Hematopoietic multipotent progenitor cell (in vitro differentiated cells): ENCODE data around the gene GID8. TPM values are rescaled to one million over a fixed set of nuclear protein-coding genes. Genes with fewer than 3 reads are reported as not detected.
A peak's percentile ranks its signal among the peaks of the same experiment; 100 is the strongest.

Source experiments
- DNase-seq, 3 donors: peaks; one replicate each; pipeline ENCODE4 v3.0.0-alpha.2; 2011 to 2015; ENCODE audit warnings: low read depth in 2 of 3, low spot score in 2 of 3
- total RNA-seq: library from RNA; depleted of rRNA; stranded (reverse); fragments of >200 nt; gene quantifications from one replicate; pipeline ENCODE4 v1.2.3, GENCODE V29; 2012

Gene GID8
- 37.4 TPM for total RNA-seq

DNA sequence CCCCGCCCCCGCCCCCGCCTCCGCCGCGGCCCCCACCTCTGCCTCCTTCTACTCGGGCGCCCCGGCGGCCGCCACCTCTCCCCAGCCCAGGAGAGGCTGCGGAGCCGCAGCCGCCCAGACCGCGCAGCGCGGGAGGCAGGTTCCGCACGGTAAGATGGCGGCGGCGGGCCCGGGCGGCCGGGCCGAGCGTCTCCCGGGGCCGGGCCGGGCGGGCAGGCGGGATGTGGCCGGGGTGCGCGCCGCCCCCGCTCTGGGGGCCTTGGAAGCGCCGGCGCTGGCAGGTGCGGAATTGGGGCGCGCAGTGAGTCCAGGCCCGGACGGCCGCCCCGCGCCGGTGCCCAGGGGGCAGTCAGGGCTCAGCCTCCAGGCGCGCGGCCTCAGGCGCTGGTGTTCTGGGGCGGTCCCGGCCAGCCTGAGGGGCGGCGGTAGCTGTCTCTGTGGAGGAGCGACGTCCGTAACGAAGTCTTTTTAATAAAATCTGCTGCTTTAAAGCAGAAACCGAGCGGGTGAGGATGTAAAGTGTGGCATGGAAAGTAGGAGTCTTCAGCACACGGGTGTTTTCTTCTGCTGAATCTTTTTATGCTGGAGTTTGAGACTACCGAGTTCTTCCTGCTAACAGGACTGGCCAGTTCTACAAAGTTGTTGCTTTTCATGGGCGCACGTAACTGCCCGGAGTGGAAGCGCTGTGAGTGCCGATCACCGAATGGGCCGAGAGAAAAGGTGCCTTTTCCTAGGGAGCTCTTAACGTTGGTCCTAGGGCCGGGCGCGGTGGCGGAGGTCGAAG is at the start of gene GID8:
Gene GID8, plus strand, starts transcription at position 43 of the 784 bp plus-strand sequence. CDS start 3,356 bp downstream, outside the sequence.
- DNase-seq: peak in 2 of 3 donors; percentile 54 to 65

DNA sequence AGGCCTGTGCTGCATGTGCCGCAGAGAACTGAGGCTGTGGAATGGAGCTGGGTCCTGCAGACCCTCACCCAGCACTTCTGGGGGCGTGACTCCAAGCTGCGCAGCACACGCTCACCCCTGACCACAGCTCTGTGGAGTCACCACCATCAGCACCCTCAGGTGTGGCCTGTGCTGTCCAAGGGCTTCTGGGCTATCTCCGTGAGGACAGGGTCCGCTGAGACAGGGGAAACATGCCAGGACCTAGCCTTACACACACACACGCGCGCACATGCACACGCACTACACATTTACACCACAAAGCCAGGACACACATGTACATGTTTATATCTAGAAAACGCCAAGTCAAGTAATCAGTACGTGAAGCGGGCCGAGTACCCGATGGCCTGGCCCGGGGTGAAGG is 49.5 kb upstream of the GID8 start:
- no peak for DNase-seq

DNA sequence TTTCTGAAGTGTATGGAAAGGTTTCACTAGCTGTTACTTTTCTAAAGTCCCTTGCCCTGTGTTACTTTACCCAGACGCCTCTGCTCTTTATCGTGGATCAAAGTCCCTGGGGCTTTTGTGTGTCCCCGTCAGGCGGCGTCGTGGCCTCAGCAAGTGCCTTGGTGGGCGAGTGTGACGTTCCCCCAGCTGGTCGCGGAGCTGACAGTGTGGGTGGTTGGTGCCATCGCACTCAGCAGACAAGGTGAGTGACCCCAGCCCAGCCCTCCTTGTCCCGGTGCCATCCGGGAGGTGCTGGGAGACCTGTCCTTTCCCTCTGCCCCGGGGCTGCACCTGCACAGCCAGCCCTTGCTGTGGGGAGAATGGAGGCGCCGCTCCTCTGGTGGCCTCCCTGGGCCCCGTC is 49.0 kb upstream of the GID8 start:
- no peak for DNase-seq

DNA sequence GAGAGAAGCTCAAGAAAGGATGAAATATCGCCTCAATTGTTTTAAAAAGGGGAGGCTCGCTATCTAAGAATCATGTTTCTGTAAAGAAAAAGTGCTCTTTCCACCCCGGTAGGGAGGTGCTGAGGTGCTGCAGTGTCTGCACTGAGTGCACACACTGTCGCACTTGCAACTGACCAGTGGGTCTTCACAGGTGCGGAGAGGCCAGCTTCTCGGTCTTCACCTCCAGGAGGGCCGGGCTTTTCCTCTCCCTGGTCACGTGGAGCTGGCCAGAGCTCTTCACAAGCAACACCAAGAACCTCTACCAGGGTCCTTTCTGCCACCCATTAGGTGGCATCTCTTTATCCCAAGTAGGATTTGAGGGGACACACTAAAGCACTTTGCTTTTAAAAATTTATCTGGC is 48.5 kb upstream of the GID8 start:
- DNase-seq: no peak

DNA sequence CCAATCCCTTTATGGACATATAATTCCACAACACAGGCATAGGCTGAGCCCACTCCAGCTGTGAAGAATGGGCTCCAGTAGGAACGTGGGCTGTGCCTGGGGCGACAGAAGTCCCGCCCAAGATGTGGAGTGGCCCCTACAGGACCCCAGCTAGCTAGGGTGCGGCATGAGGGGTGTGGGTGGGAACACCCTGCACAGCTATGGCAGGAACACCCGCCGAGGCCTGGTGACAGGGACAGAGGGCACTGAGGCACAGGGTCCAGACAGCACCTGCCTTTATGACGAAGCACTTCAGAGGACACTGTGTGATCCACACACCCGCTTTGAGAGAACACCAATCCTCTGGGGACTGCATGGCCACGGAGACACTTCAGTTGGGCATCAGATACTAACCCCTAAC is 48.1 kb upstream of the GID8 start:
- no peak for DNase-seq

DNA sequence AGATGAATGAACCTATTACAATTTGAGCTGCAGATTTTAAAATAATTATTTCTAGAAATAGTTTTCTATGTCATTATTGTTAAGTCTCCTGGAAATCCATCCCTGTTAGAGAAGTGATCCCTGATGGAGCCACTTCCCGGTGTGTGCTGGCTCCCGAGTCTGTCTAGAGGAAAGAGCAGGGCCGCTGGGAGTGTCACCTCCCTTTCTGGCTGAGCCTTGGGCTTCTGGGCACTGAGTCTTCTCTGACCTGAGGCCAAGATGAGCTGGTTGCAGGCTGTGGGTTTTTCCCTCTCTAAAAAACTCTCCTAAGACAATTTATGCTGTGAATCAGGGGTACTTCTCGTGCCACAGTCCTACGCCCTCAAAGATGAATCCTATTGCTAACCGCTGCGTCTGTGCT is 47.5 kb upstream of the GID8 start:
- no peak for DNase-seq

DNA sequence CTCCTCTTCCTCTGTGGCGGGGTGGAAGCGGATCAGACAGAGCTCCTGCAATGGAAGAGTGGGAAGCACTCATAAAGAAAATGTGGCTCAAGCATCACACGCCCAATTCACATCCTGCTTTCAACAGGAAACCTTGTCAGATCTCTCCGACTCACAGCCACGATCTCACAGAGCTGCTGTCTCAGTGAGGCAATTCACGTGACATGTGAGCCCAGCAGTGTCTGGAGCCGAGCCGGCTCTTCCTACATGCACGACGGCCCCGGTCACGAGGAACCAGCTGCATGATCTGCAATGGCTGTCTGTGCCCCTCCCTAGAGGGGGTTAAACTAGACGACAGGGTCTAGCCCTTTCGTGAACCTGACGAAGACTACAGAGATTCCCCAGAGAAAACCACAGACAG is 46.8 kb upstream of the GID8 start:
- DNase-seq: no peak

DNA sequence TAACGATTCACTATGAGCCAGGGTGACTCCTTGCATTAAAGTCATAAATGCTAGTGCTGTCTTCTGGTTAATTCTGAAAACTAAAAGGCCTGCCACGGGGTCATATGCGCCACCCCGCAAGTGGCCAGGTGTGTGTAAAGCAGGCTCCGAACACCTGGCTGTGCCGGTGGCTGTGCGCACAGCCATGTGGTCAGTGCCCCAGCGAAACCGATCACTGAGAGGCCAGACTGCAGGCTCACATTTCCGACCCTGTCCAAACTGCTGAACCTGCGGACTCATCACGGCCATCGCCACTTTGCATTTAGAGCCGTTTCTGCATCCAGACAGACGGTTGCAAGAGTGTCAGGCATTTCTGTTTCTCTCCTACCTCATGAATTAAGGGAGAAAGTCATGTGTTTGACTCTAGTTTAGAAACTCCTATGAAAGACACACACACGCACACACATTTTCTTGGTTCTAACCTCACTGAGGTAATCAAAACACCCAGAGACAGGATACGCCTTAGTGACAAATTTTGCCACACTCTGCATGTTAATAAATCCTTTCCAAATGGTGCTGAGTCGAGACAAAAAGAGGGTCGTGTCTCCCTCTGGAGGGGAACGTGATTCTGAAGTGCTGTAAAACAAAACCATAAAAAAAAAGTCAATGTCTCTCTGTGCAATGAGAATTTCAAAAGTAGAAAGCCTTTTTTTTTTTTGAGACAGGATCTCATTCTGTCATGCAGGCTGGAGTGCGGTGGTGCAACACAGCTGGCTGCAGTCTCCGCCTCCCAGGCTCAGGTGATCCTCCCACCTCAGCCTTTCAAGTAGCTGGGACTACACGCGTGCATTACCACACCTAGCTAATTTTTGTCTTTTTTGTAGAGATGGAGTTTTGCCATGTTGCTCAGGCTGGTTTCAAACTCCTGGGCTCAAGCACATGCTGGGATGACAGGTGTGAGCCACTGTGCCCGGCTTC is 45.3 kb upstream of the GID8 start:
- DNase-seq: no peak

DNA sequence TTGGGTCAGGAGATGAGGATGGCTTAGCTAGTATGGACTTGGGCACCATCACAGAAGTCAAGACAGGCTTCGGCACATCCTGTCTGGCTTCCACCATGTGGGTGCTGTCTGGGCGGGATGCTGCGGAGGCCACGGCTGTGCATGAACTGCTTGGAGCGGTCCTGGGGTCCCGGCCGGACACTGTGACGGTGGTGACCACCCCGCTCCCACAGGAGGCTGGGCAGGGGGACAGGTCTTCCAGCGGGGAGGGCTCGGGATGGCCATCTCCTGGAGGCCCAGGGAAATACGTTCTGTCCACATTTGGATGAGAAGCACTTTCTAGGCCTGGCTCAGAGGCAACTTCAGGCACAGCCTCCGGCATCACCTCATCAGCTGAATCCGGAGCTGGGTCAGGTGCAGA is 44.2 kb upstream of the GID8 start:
- no peak for DNase-seq

DNA sequence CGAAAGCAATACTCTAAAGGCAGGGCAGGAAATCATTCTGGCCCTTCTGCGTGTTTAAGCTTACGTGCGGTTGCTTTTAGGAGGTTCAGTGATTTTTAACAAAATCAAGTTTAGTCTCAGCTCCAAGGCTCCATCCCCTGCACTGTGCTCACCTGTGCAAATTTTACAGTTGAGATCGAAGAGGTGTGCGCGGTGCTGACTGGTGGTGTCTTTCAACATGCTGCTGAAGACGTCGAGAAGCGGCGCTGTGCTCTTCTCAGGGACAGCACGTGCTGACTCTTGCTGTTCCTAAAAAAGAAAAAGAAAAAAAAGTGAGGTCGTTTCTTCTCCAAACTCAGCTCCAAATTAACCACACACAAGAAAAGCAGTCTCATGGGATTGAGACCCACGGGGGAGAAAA is 43.7 kb upstream of the GID8 start:
- no peak for DNase-seq

DNA sequence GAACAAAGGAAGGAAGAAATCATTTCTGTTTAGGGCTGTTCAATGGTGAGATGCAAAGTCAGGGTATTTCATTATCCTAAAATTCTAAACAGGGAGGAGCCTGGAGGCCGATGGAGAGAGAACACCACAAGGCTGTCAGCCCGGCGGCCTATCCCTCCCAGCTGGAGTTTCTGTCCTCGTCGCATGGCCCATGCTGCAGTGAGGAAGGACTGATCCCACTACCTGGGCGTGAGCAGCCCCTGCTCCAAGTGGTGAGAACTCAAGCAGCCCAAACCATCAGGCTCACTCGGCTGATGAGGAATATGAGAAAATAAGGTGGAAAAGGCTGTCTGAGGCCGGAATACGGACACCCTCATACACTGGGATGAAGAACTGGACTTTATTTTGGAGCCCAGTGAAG is 42.4 kb upstream of the GID8 start:
- no peak for DNase-seq

DNA sequence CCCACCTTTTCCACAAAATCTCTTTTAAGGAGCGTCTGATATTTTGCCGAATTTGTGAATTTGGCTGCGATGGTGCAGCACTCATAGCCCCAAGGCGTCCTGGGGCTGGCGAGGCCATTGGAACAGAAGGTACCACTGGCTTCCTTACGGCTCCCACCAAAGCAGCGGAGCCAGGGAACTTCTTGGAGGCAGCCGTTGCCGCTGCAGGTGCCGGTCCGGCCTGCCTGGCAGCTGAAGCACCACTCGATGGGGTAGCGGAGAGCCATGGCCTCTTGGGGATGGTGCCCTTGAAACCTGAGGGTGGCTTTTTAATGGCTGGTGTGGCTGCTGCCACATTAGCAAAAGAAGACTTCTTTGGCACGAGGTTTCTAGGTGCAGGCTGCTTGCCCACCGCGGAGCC is 41.4 kb upstream of the GID8 start:
- DNase-seq: no peak

DNA sequence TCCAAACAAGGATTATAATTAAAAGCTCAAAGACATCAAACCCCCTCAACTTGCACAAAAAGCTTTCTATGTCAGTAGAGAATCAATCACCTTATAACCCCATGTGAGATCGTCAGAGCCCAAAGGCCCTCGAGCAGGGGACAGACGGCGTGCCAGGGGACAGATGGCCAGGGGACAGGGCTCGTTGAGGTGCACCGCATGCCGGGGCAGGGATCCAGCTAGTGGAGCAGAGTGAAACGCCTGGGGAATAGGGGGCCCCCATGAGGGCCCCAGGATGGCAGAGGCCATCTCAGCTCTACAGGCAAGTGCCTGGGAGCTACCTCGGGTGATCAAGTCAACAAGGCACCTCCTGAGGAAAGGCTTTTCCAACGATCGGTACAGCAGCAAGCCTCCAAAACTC is 40.3 kb upstream of the GID8 start:
- no peak for DNase-seq

DNA sequence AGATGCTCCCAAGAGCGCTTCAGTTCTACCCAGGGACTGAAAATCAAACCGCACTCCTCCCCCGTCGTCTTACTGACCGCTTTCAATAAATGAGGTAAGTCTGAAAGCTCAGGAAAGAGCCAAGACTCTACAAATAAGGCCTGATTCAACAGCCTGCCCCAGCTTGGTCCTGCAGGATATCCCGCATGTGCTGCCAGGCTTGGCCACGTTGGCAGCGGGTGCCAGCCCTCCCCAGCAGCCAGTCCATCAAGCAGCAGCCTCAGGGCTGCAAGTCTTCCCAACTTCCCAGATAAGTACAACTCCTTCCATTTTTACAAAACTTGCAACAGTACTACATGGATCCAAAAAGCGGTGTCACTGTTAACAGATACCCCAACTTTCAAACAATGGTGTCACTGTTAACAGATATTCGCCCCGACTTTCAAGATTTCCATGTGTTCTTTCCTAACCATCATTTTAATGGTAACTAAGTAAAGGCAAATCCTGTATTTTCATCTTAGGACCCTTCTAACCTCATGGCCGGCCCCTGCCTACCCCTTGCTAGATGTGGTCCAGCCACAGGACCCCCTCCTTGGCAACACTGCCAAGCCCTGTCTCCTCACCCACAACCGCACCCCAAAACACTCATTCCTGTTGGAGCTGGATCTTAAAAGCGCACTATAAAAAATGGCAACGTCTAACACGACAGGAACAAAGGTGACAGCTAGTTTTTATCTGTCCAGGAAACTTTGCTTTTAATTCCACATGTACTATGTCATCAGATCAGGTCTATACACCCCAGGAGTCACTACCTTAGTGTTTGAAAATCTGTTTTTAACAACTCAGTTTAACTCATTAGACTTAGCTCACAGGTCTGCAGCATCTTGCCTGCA is 39.6 kb upstream of the GID8 start:
- DNase-seq: no peak

DNA sequence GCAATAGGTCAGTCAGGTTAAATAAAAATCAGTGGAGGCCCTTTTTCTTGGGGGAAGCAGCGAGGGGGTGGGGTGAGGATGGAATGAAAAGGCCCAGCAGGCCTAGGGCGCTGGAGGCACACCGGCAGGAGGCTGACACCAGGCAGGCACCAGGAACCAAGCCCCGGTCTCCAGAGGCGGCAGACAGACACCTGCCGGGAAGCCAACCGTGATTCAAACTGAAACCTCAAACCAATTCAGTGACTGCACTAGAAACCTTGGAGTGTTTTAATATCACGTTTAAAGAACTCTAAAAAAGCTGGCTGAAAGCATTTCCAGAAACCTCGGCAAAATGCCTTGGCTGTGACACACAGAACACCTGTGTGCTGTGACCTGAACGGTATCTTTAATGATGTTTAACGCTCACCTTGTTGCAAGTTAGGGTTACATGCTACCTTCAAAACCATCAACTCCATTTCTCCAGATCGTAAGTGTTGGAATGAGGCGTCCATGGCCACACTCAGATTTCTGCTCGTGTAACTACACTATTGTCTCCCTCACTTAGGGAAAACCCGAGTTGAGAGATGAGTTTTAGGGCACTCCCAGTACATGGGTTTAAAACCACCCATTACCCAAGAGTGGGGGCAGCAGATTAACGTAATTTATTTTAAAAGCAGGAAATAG is 38.8 kb upstream of the GID8 start:
- DNase-seq: no peak

DNA sequence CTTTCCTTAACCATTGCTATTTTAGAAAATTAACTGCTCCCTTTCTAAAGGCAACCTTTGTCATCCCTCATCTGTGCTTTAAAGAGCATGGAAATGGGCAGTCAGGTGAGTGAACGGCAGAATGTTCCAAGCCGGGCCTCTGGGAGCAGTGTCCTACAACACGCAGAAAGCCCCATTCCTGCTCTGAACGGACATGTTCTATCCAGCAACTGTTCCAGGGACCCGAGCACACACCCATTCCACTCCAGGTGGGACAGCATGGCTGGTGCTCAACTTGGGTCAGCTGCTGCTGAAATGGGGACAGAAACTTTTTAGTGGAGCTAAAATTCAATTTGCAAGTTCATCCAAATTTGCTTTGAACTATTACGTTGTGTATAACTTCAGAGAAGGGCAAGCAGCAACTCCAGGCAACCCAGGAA is 38.3 kb upstream of the GID8 start:
- DNase-seq: no peak

DNA sequence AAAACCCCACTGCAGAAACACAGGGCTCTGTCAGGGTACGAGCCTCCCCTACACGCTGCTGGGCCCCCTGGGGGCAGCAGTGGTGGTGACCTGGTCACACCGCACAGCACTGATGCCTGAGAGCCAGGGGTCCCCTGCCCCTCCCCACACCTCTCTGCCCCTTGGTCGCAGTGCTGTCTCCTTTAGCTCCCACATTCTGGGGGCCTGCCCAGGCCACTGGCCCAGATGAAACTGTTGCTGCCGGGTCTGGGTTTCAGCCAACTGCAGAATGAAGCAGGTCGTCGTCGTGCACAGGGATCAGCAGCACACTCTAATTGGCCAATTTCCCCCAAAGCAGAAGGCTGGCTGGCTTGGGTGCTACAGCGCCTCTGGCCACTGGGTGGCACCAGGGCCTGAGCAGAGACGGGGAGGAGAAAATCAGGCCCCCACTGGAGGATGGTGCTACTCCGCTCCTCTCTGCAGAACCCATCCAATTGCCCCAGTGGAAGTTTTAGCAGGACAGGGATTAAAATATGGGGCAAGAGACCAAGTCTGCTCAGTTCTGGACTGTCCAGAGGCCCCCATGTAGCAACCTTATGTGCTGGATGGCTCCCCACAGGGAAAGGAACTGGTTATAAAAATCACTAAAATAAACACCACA is 37.8 kb upstream of the GID8 start:
- DNase-seq: peak; percentile 57 to 84 (median 74)

DNA sequence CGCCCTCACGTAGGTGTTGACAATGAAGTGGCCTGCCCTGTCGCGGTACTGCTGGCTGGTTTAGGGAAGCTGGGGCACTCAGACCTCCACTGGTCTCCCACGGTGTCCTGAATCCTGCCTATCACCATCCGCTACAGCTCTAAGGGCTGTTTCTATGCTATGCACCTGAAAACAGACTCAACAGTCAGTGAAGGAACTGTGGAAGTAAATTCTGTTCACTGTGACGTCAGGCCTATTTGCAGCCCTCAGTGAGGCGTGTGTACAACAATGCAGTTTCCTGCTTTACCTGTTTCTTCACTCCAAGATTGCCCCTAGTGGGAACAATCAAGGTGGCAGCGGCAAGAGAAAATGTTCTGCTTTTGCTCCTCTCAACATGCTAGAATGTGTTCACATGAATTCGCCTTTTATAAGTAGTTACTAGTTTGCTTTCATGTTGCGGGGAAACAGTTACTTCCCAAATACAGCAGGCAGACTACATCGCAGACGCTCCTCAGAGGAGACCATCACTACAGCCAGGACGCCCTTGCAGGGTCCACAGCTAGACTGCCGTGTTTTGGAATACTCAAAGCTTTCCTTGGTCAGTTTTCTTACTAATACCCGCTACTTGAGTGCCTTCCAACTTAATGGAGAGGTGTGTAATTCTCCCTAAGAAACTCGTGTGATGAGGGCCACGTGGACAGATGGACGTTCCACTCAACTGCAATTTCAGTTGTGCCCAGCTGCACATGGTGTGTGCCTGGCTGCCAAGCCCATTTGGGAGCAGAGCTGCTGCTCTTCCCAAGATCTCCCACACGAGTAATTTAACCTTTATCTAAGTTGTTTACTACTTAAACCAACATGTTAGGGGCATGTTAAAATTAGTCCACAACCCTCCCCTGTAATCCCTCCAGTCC is 37.0 kb upstream of the GID8 start:
- DNase-seq: peak in 2 of 3 donors; percentile 31

DNA sequence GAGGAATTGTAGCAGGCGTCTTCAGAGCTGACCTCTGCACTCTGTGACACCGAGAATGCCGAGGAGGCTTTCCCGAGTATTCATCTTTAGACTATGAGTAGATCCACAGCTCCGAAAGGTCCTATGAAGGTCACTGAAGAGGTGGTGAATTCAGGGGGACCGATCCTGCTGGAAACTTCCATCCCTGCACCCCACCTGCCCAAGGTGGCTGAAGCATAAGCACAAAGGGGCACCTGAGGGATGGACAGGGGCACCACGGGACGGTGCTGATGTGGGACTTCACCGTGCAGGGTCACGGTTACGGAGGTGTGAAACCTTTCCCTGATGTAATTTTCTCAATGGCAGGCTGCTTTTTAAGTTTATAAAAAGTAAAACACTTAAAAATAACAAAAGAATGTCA is 36.1 kb upstream of the GID8 start:
- DNase-seq: no peak
